Skeletal muscle tissue (tissue), 4 donors: Measurements from ENCODE around the gene MYO3B. TPM values are rescaled to one million over a fixed set of nuclear protein-coding genes. Genes with fewer than 3 reads are reported as not detected.

Experiments
- H3K27ac ChIP-seq: one replicate; pipeline ENCODE4 v1.7.0; 2013; ENCODE audit warnings: mild to moderate bottlenecking, low read depth, low read length, inconsistent platforms
- H3K27me3 ChIP-seq, 3 donors: one replicate each; pipeline ENCODE4 v1.7.0; 2013; ENCODE audit warnings: low read length in 3 of 3; ENCODE audit not compliant: control insufficient read depth in 3 of 3, insufficient read depth in 3 of 3
- H3K36me3 ChIP-seq, 3 donors: one replicate each; pipeline ENCODE4 v1.7.0; 2013; ENCODE audit warnings: low read length in 3 of 3; ENCODE audit not compliant: control insufficient read depth in 3 of 3, insufficient read depth in 3 of 3
- H3K4me1 ChIP-seq, 3 donors: one replicate each; pipeline ENCODE4 v1.7.0; 2013; ENCODE audit warnings: low read length in 3 of 3, mild to moderate bottlenecking in 3 of 3; ENCODE audit not compliant: control insufficient read depth in 3 of 3, insufficient read depth in 3 of 3
- H3K4me3 ChIP-seq, 3 donors: one replicate each; pipeline ENCODE4 v1.7.0; 2013; ENCODE audit warnings: low read length in 3 of 3
- H3K9ac ChIP-seq, 3 donors: one replicate each; pipeline ENCODE4 v1.7.0; 2013; ENCODE audit warnings: low read length in 3 of 3, mild to moderate bottlenecking in 3 of 3, moderate library complexity in 2 of 3, low read depth in 1 of 3
- H3K9me3 ChIP-seq, 3 donors: one replicate each; pipeline ENCODE4 v1.7.0; 2013; ENCODE audit warnings: low read length in 3 of 3; ENCODE audit not compliant: control insufficient read depth in 3 of 3
- total RNA-seq: library from RNA; depleted of rRNA; stranded (reverse); fragments of >200 nt; gene quantifications from one replicate; pipeline ENCODE4 v1.2.3, GENCODE V29; 2014
- donor health status: Osteomylitis.

The MYO3B gene
- under 0.01 TPM for total RNA-seq

GRCh38 chr2:170177950-170178781 lies at the start of gene MYO3B:
Gene MYO3B (plus strand): TSS chr2:170178147. CDS start chr2:170178288, 141 bp downstream.
- Histone ChIP-seq H3K27ac (no peak within 1 kb of the TSS), H3K9ac (no peak within 1 kb of the TSS), H3K36me3 (no peaks in the 10 kb centered on the region), H3K4me1 (no peaks in the 10 kb centered on the region), H3K4me3 (no peak within 1 kb of the TSS), H3K9me3 (no peaks in the 10 kb centered on the region), H3K27me3 (no peaks in the 10 kb centered on the region)

GRCh38 chr2:170139276-170139967 lies 38.5 kb upstream of the MYO3B start:
- Histone ChIP-seq H3K9ac (no peak overlapping the region), H3K27ac (no peak overlapping the region), H3K4me1 (no peaks in the 10 kb centered on the region), H3K4me3 (no peak overlapping the region), H3K36me3 (no peaks in the 10 kb centered on the region), H3K9me3 (no peaks in the 10 kb centered on the region), H3K27me3 (no peaks in the 10 kb centered on the region)

- H3K9me3 ChIP-seq, result no peaks in the 10 kb centered on the region
- H3K27me3 ChIP-seq, result no peaks in the 10 kb centered on the region
- no peaks in the 10 kb centered on the region for H3K36me3 ChIP-seq
- H3K27ac ChIP-seq, result no peak overlapping the region
- H3K9ac ChIP-seq, result no peak overlapping the region
- no peaks in the 10 kb centered on the region for H3K4me1 ChIP-seq
- H3K4me3 ChIP-seq, result no peak overlapping the region
These were observed 37.4 kb upstream of the MYO3B start for GRCh38 chr2:170140561-170140960.

GRCh38 chr2:170141865-170142264 lies 36.1 kb upstream of the MYO3B start:
- H3K4me3 ChIP-seq, result no peak overlapping the region
- H3K9ac ChIP-seq, result no peak overlapping the region
- H3K4me1 ChIP-seq, result no peaks in the 10 kb centered on the region
- H3K27me3 ChIP-seq, result no peaks in the 10 kb centered on the region
- H3K9me3 ChIP-seq, result no peaks in the 10 kb centered on the region
- H3K27ac ChIP-seq, result no peak overlapping the region
- no peaks in the 10 kb centered on the region for H3K36me3 ChIP-seq

GRCh38 chr2:170142502-170142901 lies 35.4 kb upstream of the MYO3B start:
- Histone ChIP-seq H3K27me3 (no peaks in the 10 kb centered on the region), H3K9me3 (no peaks in the 10 kb centered on the region), H3K36me3 (no peaks in the 10 kb centered on the region), H3K4me3 (no peak overlapping the region), H3K4me1 (no peaks in the 10 kb centered on the region), H3K27ac (no peak overlapping the region), H3K9ac (no peak overlapping the region)

- H3K27ac ChIP-seq, result no peak overlapping the region
- no peaks in the 10 kb centered on the region for H3K4me1 ChIP-seq
- H3K4me3 ChIP-seq, result no peak overlapping the region
- H3K9me3 ChIP-seq, result no peaks in the 10 kb centered on the region
- no peaks in the 10 kb centered on the region for H3K27me3 ChIP-seq
- H3K36me3 ChIP-seq, result no peaks in the 10 kb centered on the region
- no peak overlapping the region for H3K9ac ChIP-seq
These were observed 34.8 kb upstream of the MYO3B start for GRCh38 chr2:170143045-170143717.

- Histone ChIP-seq H3K27ac (no peak overlapping the region), H3K4me1 (no peaks in the 10 kb centered on the region), H3K4me3 (no peak overlapping the region), H3K27me3 (no peaks in the 10 kb centered on the region), H3K9me3 (no peaks in the 10 kb centered on the region), H3K9ac (no peak overlapping the region), H3K36me3 (no peaks in the 10 kb centered on the region)
These were observed 33.2 kb upstream of the MYO3B start for GRCh38 chr2:170144761-170145160.

- no peaks in the 10 kb centered on the region for H3K27me3 ChIP-seq
- no peak overlapping the region for H3K4me3 ChIP-seq
- no peaks in the 10 kb centered on the region for H3K36me3 ChIP-seq
- H3K4me1 ChIP-seq, result no peaks in the 10 kb centered on the region
- no peak overlapping the region for H3K27ac ChIP-seq
- no peak overlapping the region for H3K9ac ChIP-seq
- H3K9me3 ChIP-seq, result no peaks in the 10 kb centered on the region
These were observed 32.8 kb upstream of the MYO3B start for GRCh38 chr2:170145191-170145590.

- no peak overlapping the region for H3K4me3 ChIP-seq
- H3K36me3 ChIP-seq, result no peaks in the 10 kb centered on the region
- H3K27me3 ChIP-seq, result no peaks in the 10 kb centered on the region
- no peak overlapping the region for H3K27ac ChIP-seq
- H3K9ac ChIP-seq, result no peak overlapping the region
- no peaks in the 10 kb centered on the region for H3K4me1 ChIP-seq
- no peaks in the 10 kb centered on the region for H3K9me3 ChIP-seq
These were observed 32.1 kb upstream of the MYO3B start for GRCh38 chr2:170145675-170146432.
